Neural cell (in vitro differentiated cells): Measurements from ENCODE around the gene PLPP3. TPM values are rescaled to one million over a fixed set of nuclear protein-coding genes. Genes with fewer than 3 reads are reported as not detected.

Experiments used
- H2AFZ ChIP-seq: fragments of 200-600, 300-800 bp; sonication (generic), shearing (Covaris generic); 2 replicates; pipeline ENCODE4 v1.6.0; 2014; ENCODE audit warnings: low read depth, mild to moderate bottlenecking, antibody characterized with exemption, low read length, moderate library complexity
- H3F3A ChIP-seq: fragments of 200-600 bp; shearing (Covaris generic); 2 replicates; pipeline ENCODE4 v1.6.1; 2016; ENCODE audit warnings: mild to moderate bottlenecking, moderate library complexity, mixed read lengths, antibody characterized with exemption, low read length; ENCODE audit not compliant: insufficient read depth, poor library complexity, severe bottlenecking
- H3K27ac ChIP-seq: fragments of 200-600, 300-800 bp; sonication (generic), shearing (Covaris generic); 2 replicates; pipeline ENCODE4 v1.5.1; 2014; ENCODE audit warnings: mild to moderate bottlenecking, low read length, moderate library complexity
- H3K27me3 ChIP-seq: fragments of 300-800, 200-600 bp; sonication (generic), shearing (Covaris generic); 2 replicates; pipeline ENCODE4 v1.6.0; 2014; ENCODE audit warnings: mild to moderate bottlenecking, low read depth, low read length, moderate library complexity; ENCODE audit not compliant: insufficient read depth
- H3K36me3 ChIP-seq: fragments of 300-800, 200-600 bp; sonication (generic), shearing (Covaris generic); 2 replicates; pipeline ENCODE4 v1.5.1; 2014; ENCODE audit warnings: mild to moderate bottlenecking, antibody characterized with exemption, low read length, moderate library complexity; ENCODE audit not compliant: insufficient read depth
- H3K4me2 ChIP-seq: fragments of 300-800, 200-600 bp; sonication (generic), shearing (Covaris generic); 2 replicates; pipeline ENCODE4 v1.6.0; 2014; ENCODE audit warnings: mild to moderate bottlenecking, low read length
- H3K4me3 ChIP-seq: fragments of 300-800, 200-600 bp; sonication (generic), shearing (Covaris generic); 2 replicates; pipeline ENCODE4 v1.5.1; 2014; ENCODE audit warnings: mild to moderate bottlenecking, low read length, moderate library complexity
- H3K79me2 ChIP-seq: fragments of 200-600 bp; shearing (Covaris generic); replicated peaks from 2 replicates; pipeline ENCODE4 v1.6.0; 2014; ENCODE audit warnings: mild to moderate bottlenecking, low read length, moderate library complexity; ENCODE audit not compliant: insufficient read depth
- H3K9ac ChIP-seq: fragments of 300-800, 200-600 bp; sonication (generic), shearing (Covaris generic); 2 replicates; pipeline ENCODE4 v1.6.1; 2016; ENCODE audit warnings: mild to moderate bottlenecking, low read length, mixed read lengths
- H3K9me2 ChIP-seq: fragments of 200-600 bp; shearing (Covaris generic); 2 replicates; pipeline ENCODE4 v1.6.1; 2016; ENCODE audit warnings: mild to moderate bottlenecking, low read length, mixed read lengths; ENCODE audit not compliant: insufficient read depth
- H3K9me3 ChIP-seq: fragments of 200-600, 300-800 bp; sonication (generic), shearing (Covaris generic); 2 replicates; pipeline ENCODE4 v1.6.1; 2016; ENCODE audit warnings: mild to moderate bottlenecking, mixed run types, low read length, moderate library complexity, mixed read lengths
- H4K20me1 ChIP-seq: fragments of 200-600 bp; shearing (Covaris generic); 2 replicates; pipeline ENCODE4 v1.6.1; 2016; ENCODE audit warnings: mild to moderate bottlenecking, mixed run types; ENCODE audit not compliant: insufficient read depth
- CTCF ChIP-seq: fragments of 450-650 bp; IDR thresholded peaks from 2 replicates; pipeline ENCODE4 v1.5.1; 2014; ENCODE audit warnings: antibody characterized with exemption, mild to moderate bottlenecking, moderate library complexity; ENCODE audit not compliant: poor library complexity, severe bottlenecking
- EP300 ChIP-seq: fragments of 450-650 bp; conservative IDR thresholded peaks from 2 replicates; pipeline ENCODE4 v1.6.1; 2014; ENCODE audit warnings: antibody characterized with exemption, mild to moderate bottlenecking, moderate library complexity; ENCODE audit not compliant: poor library complexity, severe bottlenecking
- EZH2 ChIP-seq: fragments of 200-600, 300-800 bp; shearing (Covaris generic), sonication (generic); IDR thresholded peaks from 2 replicates; pipeline ENCODE4 v1.6.1; 2014; ENCODE audit warnings: antibody characterized with exemption, low read length, borderline replicate concordance, mild to moderate bottlenecking; ENCODE audit not compliant: insufficient read depth, poor library complexity, severe bottlenecking
- MXI1 ChIP-seq: fragments of 450-650 bp; conservative IDR thresholded peaks from 2 replicates; pipeline ENCODE4 v1.6.1; 2014; ENCODE audit warnings: antibody characterized with exemption, mild to moderate bottlenecking; ENCODE audit not compliant: poor library complexity, severe bottlenecking
- POLR2AphosphoS5 ChIP-seq: IDR thresholded peaks from 2 replicates; pipeline ENCODE4 v1.6.1; 2012
- RAD21 ChIP-seq: fragments of 450-650 bp; conservative IDR thresholded peaks from 2 replicates; pipeline ENCODE4 v1.6.1; 2014; ENCODE audit warnings: antibody characterized with exemption, mild to moderate bottlenecking, moderate library complexity
- REST ChIP-seq: IDR thresholded peaks from 2 replicates; pipeline ENCODE4 v1.6.1; 2012; ENCODE audit warnings: borderline replicate concordance
- SMC3 ChIP-seq: fragments of 450-650 bp; conservative IDR thresholded peaks from 2 replicates; pipeline ENCODE4 v1.6.1; 2014; ENCODE audit warnings: antibody characterized with exemption, mild to moderate bottlenecking, moderate library complexity; ENCODE audit not compliant: poor library complexity
- TAF1 ChIP-seq: IDR thresholded peaks from 2 replicates; pipeline ENCODE4 v1.6.1; 2012; ENCODE audit warnings: low read depth
- polyA plus RNA-seq: library from polyadenylated mRNA; depleted of rRNA; stranded (reverse); fragments of >200 nt; gene quantifications from 2 replicates; pipeline ENCODE4 v1.2.3, GENCODE V29; 2014

Gene PLPP3
- polyA plus RNA-seq, 1 donor from 2014 or later, result 2.1 TPM

- Histone ChIP-seq H3K9me3 (no peaks in the 10 kb centered on the region), H3K27ac (no peak overlapping the region), H3K9me2 (no peaks in the 10 kb centered on the region), H3K4me2 (no peak overlapping the region), H3K27me3 (no peaks in the 10 kb centered on the region), H3K79me2 (peaks cover 11% of the 10 kb centered on the region), H2AFZ (no peak overlapping the region), H3K9ac (no peak overlapping the region), H4K20me1 (no peaks in the 10 kb centered on the region), H3F3A (no peaks in the 10 kb centered on the region), H3K4me3 (no peak overlapping the region), H3K36me3 (no peaks in the 10 kb centered on the region)
- TF ChIP-seq RAD21, result no peak
- no peak for TF ChIP-seq SMC3
- TF ChIP-seq CTCF, result no peak
- TF ChIP-seq EZH2, result no peak
- no peak for TF ChIP-seq EP300
These were observed 17.9 kb downstream of the PLPP3 start for GRCh38 chr1:56561227-56562019.

- no peak for TF ChIP-seq MXI1
- no peak for TF ChIP-seq RAD21
- no peak for TF ChIP-seq SMC3
- no peak for TF ChIP-seq TAF1
- TF ChIP-seq EP300, result no peak
- no peak for TF ChIP-seq EZH2
- no peak for TF ChIP-seq REST
- no peak for TF ChIP-seq POLR2AphosphoS5
- no peak for TF ChIP-seq CTCF
- no peaks in the 10 kb centered on the region for H3F3A ChIP-seq
- no peak overlapping the region for H3K4me3 ChIP-seq
- no peak overlapping the region for H3K4me2 ChIP-seq
- peaks cover 14% of the 10 kb centered on the region for H3K79me2 ChIP-seq
- H3K27ac ChIP-seq, result no peak overlapping the region
- H3K9ac ChIP-seq, result no peak overlapping the region
- no peaks in the 10 kb centered on the region for H3K9me3 ChIP-seq
- H3K36me3 ChIP-seq, result no peaks in the 10 kb centered on the region
- no peaks in the 10 kb centered on the region for H3K9me2 ChIP-seq
- no peak overlapping the region for H2AFZ ChIP-seq
- no peaks in the 10 kb centered on the region for H3K27me3 ChIP-seq
- H4K20me1 ChIP-seq, result no peaks in the 10 kb centered on the region
These were observed 21.6 kb downstream of the PLPP3 start for GRCh38 chr1:56557746-56558145.
